ENCODE data around the gene RNU6-1. TPM values are rescaled to one million over a fixed set of nuclear protein-coding genes. Genes with fewer than 3 reads are reported as not detected.
A peak's percentile ranks its signal among the peaks of the same experiment; 100 is the strongest.

RNU6-1 gene
- total and polyA plus RNA-seq, 9 donors: not detected

GRCh38 chr15:67836955-67837354, 2.9 kb downstream of the RNU6-1 start:
- WGBS, 3 donors: 71 to 80% (median 74%) methylated on average over 2 of the region's 2 CpGs
- H3K36me3 ChIP-seq: no peaks in the 10 kb centered on the region
- H3K27me3 ChIP-seq: peaks cover 5% of the 10 kb centered on the region
- H3K9me3 ChIP-seq: no peaks in the 10 kb centered on the region
- no peak overlapping the region for H3K27ac ChIP-seq
- peaks cover 20% of the 10 kb centered on the region for H3K4me1 ChIP-seq (ENCODE audit: insufficient read depth)
- H3K4me3 ChIP-seq: no peak overlapping the region
- no peak for DNase-seq
- intact Hi-C loops (cut with DNase I): loop anchor here (5.0 to 10.0 kb wide), 6 partner anchors 295 to 892 kb away; partner anchors contain the start of genes C15orf61 (in 1 of the 4) and MAP2K5 (in 1 of the 4)
- TF ChIP-seq POLR2A (IDR thresholded peaks at IDR 0.05): no peak
- TF ChIP-seq CTCF (IDR thresholded peaks at IDR 0.05): no peak
- no peak for TF ChIP-seq EP300 (IDR thresholded peaks at IDR 0.05)

- TF ChIP-seq POLR2A (IDR thresholded peaks at IDR 0.05) (no peak), EP300 (IDR thresholded peaks at IDR 0.05) (no peak), CTCF (IDR thresholded peaks at IDR 0.05) (peak; percentile 43 to 49 (median 45))
- Histone ChIP-seq H3K4me3 (peak overlapping the region; percentile 27), H3K9me3 (no peaks in the 10 kb centered on the region), H3K27ac (no peak overlapping the region), H3K4me1 (ENCODE audit: insufficient read depth) (peaks cover 20% of the 10 kb centered on the region), H3K27me3 (peaks cover 5% of the 10 kb centered on the region), H3K36me3 (no peaks in the 10 kb centered on the region)
- intact Hi-C loops (cut with DNase I): loop anchor here (5.0 to 10.0 kb wide), 6 partner anchors 294 to 892 kb away; partner anchors contain the start of genes C15orf61 (in 1 of the 4) and MAP2K5 (in 1 of the 4)
- WGBS, 3 donors: 35 to 37% (median 37%) methylated on average over 8 of the region's 8 CpGs
- DNase-seq: peak in 3 of 5 donors; percentile 59 to 66 (median 64)
Measured at GRCh38 chr15:67836477-67836876, 3.4 kb downstream of the RNU6-1 start.

- Histone ChIP-seq H3K27me3 (peaks cover 5% of the 10 kb centered on the region), H3K27ac (no peak overlapping the region), H3K4me3 (peak overlapping the region; percentile 27), H3K36me3 (no peaks in the 10 kb centered on the region), H3K4me1 (ENCODE audit: insufficient read depth) (peaks cover 17% of the 10 kb centered on the region), H3K9me3 (no peaks in the 10 kb centered on the region)
- TF ChIP-seq EP300 (IDR thresholded peaks at IDR 0.05) (no peak), CTCF (IDR thresholded peaks at IDR 0.05) (no peak), POLR2A (IDR thresholded peaks at IDR 0.05) (no peak)
- intact Hi-C loops (cut with DNase I): loop anchor here (5.0 to 10.0 kb wide), 6 partner anchors 294 to 891 kb away; partner anchors contain the start of genes C15orf61 (in 1 of the 4) and MAP2K5 (in 1 of the 4)
- peak in 1 of 5 donors; percentile 32 for DNase-seq
- 2 to 3% (median 2%) methylated on average over 16 of the region's 16 CpGs for WGBS, 3 donors
Measured at GRCh38 chr15:67836134-67836455, 3.8 kb downstream of the RNU6-1 start.

GRCh38 chr15:67835297-67836133, 4.3 kb downstream of the RNU6-1 start:
- WGBS, 3 donors: 1 to 5% (median 2%) methylated on average over 58 to 59 of the region's 59 CpGs
- H3K27ac ChIP-seq: no peak overlapping the region
- intact Hi-C loops (cut with DNase I): loop anchor here (5.0 to 10.0 kb wide), 6 partner anchors 293 to 891 kb away; partner anchors contain the start of genes C15orf61 (in 1 of the 4) and MAP2K5 (in 1 of the 4)
- H3K36me3 ChIP-seq: no peaks in the 10 kb centered on the region
- TF ChIP-seq EP300 (IDR thresholded peaks at IDR 0.05): no peak
- TF ChIP-seq POLR2A (IDR thresholded peaks at IDR 0.05): no peak
- no peak for TF ChIP-seq CTCF (IDR thresholded peaks at IDR 0.05)
- peak in 2 of 5 donors; percentile 33 to 39 for DNase-seq
- H3K4me1 ChIP-seq (ENCODE audit: insufficient read depth): peaks cover 16% of the 10 kb centered on the region
- peak overlapping the region; percentile 27 for H3K4me3 ChIP-seq
- H3K9me3 ChIP-seq: no peaks in the 10 kb centered on the region
- peaks cover 7% of the 10 kb centered on the region for H3K27me3 ChIP-seq

All from ovary (tissue), 9 donors.